HFFc6 (cell line): ENCODE measurements around the gene EFCAB8. TPM values are rescaled to one million over a fixed set of nuclear protein-coding genes. Genes with fewer than 3 reads are reported as not detected.
"Not testable (repeated sequence)": the region's sequence is repeated elsewhere in the genome, so short reads cannot be mapped to it uniquely, and the experiment has no call there.

Source experiments
- DNase-seq: peaks from one replicate; pipeline ENCODE4 v3.0.0-alpha.2; 2018
- H3K27ac Mint-ChIP-seq: 2 replicates; pipeline ENCODE4 v1.8.0; 2020; ENCODE audit warnings: mild to moderate bottlenecking, mixed read lengths
- H3K27me3 Mint-ChIP-seq: 2 replicates; pipeline ENCODE4 v1.8.0; 2021; ENCODE audit warnings: mild to moderate bottlenecking, moderate library complexity, mixed read lengths; ENCODE audit not compliant: insufficient read depth
- H3K36me3 Mint-ChIP-seq: 2 replicates; pipeline ENCODE4 v1.8.0; 2021; ENCODE audit warnings: low read depth, mixed read lengths
- H3K4me1 Mint-ChIP-seq: 2 replicates; pipeline ENCODE4 v1.8.0; 2020; ENCODE audit warnings: low read depth, mixed read lengths
- H3K4me3 Mint-ChIP-seq: 2 replicates; pipeline ENCODE4 v1.8.0; 2020; ENCODE audit warnings: mild to moderate bottlenecking, moderate library complexity, mixed read lengths
- H3K9me3 Mint-ChIP-seq: 2 replicates; pipeline ENCODE4 v1.8.0; 2020; ENCODE audit warnings: mild to moderate bottlenecking, mixed read lengths
- total RNA-seq, 6 experiments: library from RNA; stranded (reverse); fragmentation: NEBNext Ultra II Directional; extraction: Animal tissue kit (Norgen Biotek cat#: 25700); gene quantifications; 2 replicates in 1 of 6; 3 replicates in 5 of 6; pipeline ENCODE4 v1.2.3, GENCODE V29; 2021
- TF ChIP-seq, protein P1 (sequence below): fragments of 200-600 bp; sonication (generic); IDR thresholded peaks from 2 replicates; pipeline ENCODE4 v1.5.0; 2021; ENCODE audit warnings: antibody characterized with exemption, mild to moderate bottlenecking

The EFCAB8 gene
- total RNA-seq, 6 experiments from 2014 or later, result not detected

DNA sequence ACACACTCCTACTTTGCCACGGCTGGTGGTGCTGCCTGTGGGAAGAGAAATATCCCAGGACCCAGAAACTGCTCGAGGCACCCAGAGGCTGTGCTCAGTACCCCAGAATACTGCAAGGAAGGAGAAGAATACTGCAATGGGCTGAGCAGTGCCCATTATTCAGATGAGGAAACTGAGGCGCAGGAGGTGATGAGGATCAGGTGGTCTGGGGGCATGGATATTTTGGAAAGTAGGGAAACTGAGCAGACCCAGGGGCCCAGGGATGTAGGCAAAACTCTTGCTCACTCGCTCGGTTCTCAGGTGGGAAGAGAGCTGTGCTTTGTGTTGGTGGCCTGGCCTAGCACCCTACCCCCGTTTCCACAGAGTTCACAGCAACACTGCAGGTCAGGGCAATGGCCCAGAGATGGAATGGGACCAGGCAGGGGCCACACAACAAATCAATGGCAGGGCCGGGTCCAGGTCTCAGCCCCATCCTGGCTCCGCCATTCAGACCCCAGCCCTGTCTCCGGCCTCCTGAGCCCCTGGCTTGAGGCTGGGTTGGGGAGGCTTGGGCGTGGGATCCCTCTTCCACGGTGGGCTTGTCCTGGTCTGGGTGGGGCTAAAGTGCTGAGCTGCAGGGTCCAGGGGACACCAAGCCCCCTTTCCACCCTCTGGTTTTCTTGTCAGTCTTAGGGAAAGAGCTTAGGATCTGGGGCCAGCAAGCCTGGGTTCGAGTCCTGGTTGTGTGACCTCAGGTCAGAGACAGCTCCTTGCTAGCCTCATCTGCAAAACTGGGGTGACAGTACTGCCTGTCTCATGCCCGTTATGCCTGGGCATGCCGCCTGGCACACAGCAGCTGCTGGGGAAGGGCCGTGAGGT lies 111.6 kb downstream of the EFCAB8 start:
- no peaks in the 10 kb centered on the region for H3K36me3 Mint-ChIP-seq
- TF ChIP-seq, protein P1, sequence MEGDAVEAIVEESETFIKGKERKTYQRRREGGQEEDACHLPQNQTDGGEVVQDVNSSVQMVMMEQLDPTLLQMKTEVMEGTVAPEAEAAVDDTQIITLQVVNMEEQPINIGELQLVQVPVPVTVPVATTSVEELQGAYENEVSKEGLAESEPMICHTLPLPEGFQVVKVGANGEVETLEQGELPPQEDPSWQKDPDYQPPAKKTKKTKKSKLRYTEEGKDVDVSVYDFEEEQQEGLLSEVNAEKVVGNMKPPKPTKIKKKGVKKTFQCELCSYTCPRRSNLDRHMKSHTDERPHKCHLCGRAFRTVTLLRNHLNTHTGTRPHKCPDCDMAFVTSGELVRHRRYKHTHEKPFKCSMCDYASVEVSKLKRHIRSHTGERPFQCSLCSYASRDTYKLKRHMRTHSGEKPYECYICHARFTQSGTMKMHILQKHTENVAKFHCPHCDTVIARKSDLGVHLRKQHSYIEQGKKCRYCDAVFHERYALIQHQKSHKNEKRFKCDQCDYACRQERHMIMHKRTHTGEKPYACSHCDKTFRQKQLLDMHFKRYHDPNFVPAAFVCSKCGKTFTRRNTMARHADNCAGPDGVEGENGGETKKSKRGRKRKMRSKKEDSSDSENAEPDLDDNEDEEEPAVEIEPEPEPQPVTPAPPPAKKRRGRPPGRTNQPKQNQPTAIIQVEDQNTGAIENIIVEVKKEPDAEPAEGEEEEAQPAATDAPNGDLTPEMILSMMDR, result no peak
- DNase-seq, result no peak
- H3K4me3 Mint-ChIP-seq, result no peak overlapping the region
- no peak overlapping the region for H3K27ac Mint-ChIP-seq
- peaks cover 28% of the 10 kb centered on the region for H3K27me3 Mint-ChIP-seq
- no peaks in the 10 kb centered on the region for H3K4me1 Mint-ChIP-seq
- no peaks in the 10 kb centered on the region for H3K9me3 Mint-ChIP-seq

DNA sequence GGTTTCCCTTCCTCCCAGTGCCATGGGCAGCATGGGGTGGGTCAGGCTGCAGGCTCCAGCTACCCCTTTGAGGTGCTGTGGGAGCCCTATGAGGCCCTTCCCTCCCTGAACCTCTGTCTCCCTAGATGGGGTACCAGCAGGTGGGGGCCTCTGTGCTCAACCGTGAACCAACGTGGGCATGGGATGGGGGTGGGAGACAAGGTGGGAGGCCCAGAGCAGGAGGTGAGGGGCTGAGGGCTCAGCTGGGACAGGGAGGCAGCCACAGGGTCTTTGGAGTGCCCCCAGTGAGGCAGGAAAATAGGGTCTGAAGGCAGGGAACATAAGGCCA lies 112.2 kb downstream of the EFCAB8 start:
- no peaks in the 10 kb centered on the region for H3K4me1 Mint-ChIP-seq
- DNase-seq, result no peak
- TF ChIP-seq, protein P1, result no peak
- peaks cover 30% of the 10 kb centered on the region for H3K27me3 Mint-ChIP-seq
- H3K27ac Mint-ChIP-seq, result no peak overlapping the region
- H3K36me3 Mint-ChIP-seq, result no peaks in the 10 kb centered on the region
- no peak overlapping the region for H3K4me3 Mint-ChIP-seq
- no peaks in the 10 kb centered on the region for H3K9me3 Mint-ChIP-seq

DNA sequence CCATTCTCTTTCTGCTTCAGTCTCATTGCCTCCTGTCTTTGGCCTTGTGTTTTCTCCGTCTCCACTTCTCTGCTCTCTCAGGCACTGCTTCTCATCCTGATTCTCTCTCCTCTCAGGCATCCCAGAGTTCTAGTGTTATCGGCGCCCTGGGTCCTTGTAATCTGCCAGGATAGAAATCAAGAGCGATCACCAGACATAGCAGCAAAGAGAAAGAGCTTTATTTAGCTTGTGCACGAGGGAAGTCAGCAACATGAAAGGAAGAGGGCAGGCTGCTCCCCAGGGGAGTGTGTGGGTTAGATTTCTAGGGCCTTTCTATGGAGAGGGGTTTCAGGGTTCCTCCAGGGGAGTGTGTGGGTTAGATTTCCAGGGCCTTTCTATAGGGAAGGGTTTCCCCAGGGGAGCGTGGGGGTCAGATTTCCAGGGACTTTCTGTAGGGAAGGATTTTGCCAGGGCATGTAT lies 113.0 kb downstream of the EFCAB8 start:
- Mint-ChIP-seq H3K4me1 (peaks cover 6% of the 10 kb centered on the region; the same call in 1 of the 2 replicates), H3K4me3 (no peak overlapping the region), H3K27me3 (peaks cover 35% of the 10 kb centered on the region), H3K27ac (no peak overlapping the region), H3K36me3 (no peaks in the 10 kb centered on the region), H3K9me3 (peaks cover 5% of the 10 kb centered on the region; the same call in 1 of the 2 replicates)
- no peak for DNase-seq
- TF ChIP-seq, protein P1, result no peak

DNA sequence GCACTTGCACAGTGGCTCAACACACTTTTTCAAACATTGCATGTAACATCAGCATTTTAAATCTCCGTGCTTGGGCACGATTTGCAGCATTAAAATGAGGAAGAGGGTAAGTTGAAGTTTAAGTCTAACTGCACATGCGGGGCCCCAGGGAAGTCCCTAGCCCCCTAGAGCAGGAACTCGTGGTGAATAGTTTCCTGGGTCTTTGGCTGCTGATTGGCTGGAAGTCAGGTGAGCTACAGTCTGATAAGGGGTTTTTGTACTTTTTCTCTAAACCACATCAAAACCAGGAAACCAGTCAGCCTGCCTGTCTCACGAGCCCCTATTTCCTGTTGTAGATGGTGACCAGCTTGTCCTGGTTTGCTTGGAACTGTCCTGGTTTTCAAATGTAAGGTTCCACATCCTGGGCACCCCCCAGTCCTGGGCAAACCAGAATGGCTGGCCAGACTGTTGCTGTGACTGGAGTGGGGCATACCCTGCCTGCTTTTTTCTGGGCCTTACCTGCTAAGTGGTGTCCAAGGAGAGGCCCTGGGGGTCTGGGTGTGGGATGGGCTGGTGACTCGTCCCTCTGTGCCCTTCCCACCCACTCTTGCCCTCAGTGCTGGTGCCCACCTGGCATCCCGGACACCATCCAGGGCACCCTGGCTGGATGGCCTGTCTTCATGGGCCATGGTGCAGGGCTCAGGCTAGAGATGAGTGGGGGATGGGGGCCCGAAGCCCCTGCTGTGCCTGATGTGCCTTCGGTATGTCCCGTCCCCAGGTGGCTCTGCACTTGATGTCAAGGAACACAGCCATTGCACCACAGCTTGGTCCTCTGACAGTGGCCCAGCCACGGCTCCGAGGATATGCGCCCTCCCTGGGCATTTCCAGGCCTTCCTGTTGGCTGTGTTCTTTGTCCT lies 113.7 kb downstream of the EFCAB8 start:
- DNase-seq, result no peak
- Mint-ChIP-seq H3K4me1 (peaks cover 6% of the 10 kb centered on the region; the same call in 1 of the 2 replicates), H3K36me3 (no peaks in the 10 kb centered on the region), H3K9me3 (peaks cover 5% of the 10 kb centered on the region; the same call in 1 of the 2 replicates), H3K27ac (no peak overlapping the region), H3K27me3 (peaks cover 36% of the 10 kb centered on the region), H3K4me3 (no peak overlapping the region)
- TF ChIP-seq, protein P1, result no peak

DNA sequence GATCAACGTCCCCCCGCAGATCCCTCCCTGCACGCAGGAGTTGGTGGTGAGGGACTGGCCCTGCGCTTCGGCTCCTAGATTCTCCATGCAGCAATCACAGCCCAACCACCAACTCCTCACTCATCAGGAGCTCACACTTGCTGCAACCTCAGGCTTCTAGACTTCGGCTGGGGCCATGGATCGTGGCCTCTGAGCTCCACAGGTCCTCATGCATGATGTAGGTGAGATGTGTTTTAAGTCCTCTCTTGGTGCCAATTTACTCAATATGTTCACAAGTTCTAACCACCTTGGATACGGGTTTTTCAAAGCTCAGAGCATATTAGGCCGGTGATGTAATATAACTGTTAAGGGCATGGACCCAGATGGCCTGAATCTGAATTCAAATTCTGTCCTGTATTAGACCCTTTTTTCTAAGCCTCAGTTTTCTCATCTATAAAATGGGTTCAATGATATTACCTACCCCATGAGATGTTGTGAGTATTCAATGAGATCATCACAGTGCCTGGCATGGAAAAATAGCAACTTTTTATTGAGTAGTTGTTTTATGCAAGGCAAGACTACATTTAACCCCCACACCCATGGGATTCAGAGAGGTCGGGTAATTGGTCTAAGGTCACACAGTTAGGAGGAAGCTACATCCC lies 114.5 kb downstream of the EFCAB8 start:
- Mint-ChIP-seq H3K27me3 (peaks cover 38% of the 10 kb centered on the region), H3K27ac (no peak overlapping the region), H3K9me3 (peaks cover 5% of the 10 kb centered on the region; the same call in 1 of the 2 replicates), H3K36me3 (no peaks in the 10 kb centered on the region), H3K4me1 (peaks cover 6% of the 10 kb centered on the region; the same call in 1 of the 2 replicates), H3K4me3 (no peak overlapping the region)
- DNase-seq, result no peak
- TF ChIP-seq, protein P1, result no peak

DNA sequence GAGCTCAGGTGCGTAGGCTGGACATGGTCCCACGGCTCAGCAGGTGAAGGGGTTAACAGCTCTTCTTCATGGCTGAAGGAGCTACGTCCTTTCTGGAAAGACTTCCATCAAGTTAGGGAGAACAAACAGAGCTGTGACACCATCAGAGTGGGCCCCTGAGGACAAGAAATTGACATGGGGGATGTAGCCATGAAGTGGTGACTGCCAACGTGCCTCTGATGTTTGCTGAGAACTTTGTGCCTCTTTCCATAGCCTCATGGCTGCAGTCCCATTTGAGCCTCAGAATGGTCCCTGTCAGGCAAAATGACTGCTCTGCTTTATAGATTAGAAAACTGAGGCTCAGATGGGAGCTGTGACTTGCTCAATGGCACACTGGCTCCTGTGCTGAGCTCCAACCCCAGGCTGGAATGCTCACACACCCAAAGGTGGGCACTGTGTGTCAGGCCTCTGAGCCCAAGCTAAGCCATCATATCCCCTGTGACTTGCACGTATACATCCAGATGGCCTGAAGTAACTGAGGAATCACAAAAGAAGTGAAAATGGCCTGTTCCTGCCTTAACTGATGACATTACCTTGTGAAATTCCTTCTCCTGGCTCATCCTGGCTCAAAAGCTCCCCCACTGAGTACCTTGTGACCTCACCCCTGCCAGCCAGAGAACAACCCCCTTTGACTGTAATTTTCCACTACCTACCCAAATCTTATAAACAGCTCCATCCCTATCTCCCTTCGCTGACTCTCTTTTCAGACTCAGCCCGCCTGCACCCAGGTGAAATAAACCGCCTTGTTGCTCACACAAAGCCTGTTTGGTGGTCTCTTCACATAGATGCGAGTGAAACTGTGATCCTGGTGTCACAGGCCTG lies 115.7 kb downstream of the EFCAB8 start:
- peaks cover 34% of the 10 kb centered on the region for H3K27me3 Mint-ChIP-seq
- not testable (repeated sequence) for H3K4me3 Mint-ChIP-seq, H3K36me3 Mint-ChIP-seq, DNase-seq, H3K27ac Mint-ChIP-seq, H3K9me3 Mint-ChIP-seq, H3K4me1 Mint-ChIP-seq

DNA sequence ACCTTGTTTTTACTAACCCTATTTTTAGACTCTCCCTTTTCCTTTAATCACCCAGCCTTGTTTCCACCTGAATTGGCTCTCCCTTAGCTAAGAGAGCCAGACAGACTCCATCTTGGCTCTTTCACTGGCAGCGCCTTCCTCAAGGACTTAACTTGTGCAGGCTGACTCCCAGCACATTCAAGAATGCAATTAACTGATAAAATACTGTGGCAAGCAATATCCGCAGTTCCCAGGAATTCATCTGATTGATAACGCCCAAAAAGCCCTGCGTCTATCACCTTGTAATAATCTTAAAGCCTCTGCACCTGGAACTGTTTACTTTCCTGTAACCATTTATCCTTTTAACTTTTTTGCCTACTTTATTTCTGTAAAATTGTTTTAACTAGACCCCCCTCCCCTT lies 116.4 kb downstream of the EFCAB8 start:
- peaks cover 35% of the 10 kb centered on the region for H3K27me3 Mint-ChIP-seq
- not testable (repeated sequence) for H3K27ac Mint-ChIP-seq, H3K9me3 Mint-ChIP-seq, H3K4me1 Mint-ChIP-seq, H3K36me3 Mint-ChIP-seq, H3K4me3 Mint-ChIP-seq, DNase-seq
